Measurements from ENCODE around the gene NFIC.

NFIC gene

GRCh38 chr19:3359015-3359918 is 7.1 kb upstream of the NFIC start:
- Histone ChIP-seq H3K36me3 (ENCODE audit: low read depth) (no peaks in the 10 kb centered on the region), H3K27ac (ENCODE audit: poor library complexity, severe bottlenecking) (peak overlapping the region; percentile 71), H3K27me3 (ENCODE audit: insufficient read depth, poor library complexity, severe bottlenecking) (no peaks in the 10 kb centered on the region), H3K4me3 (ENCODE audit: severe bottlenecking) (peak overlapping the region; percentile 72), H3K4me1 (ENCODE audit: insufficient read depth, poor library complexity, severe bottlenecking) (no peaks in the 10 kb centered on the region), H3K9me3 (ENCODE audit: severe bottlenecking) (no peaks in the 10 kb centered on the region)
- DNase-seq (ENCODE audit: low spot score) (no peak), ATAC-seq (ENCODE audit: low read depth) (peak; percentile 24; the same call in 1 of the 3 replicates)
- TF ChIP-seq CTCF (IDR thresholded peaks at IDR 0.05; ENCODE audit: poor library complexity, severe bottlenecking): no peak

- peak overlapping the region; percentile 72 for H3K4me3 ChIP-seq (ENCODE audit: severe bottlenecking)
- DNase-seq (ENCODE audit: low spot score) (no peak), ATAC-seq (ENCODE audit: low read depth) (0 out of 3 replicates have a peak, but pooled peaks have one; percentile 16)
- H3K27me3 ChIP-seq (ENCODE audit: insufficient read depth, poor library complexity, severe bottlenecking): no peaks in the 10 kb centered on the region
- peak overlapping the region; percentile 71 for H3K27ac ChIP-seq (ENCODE audit: poor library complexity, severe bottlenecking)
- no peaks in the 10 kb centered on the region for H3K4me1 ChIP-seq (ENCODE audit: insufficient read depth, poor library complexity, severe bottlenecking)
- H3K9me3 ChIP-seq (ENCODE audit: severe bottlenecking): no peaks in the 10 kb centered on the region
- no peak for TF ChIP-seq CTCF (IDR thresholded peaks at IDR 0.05; ENCODE audit: poor library complexity, severe bottlenecking)
- no peaks in the 10 kb centered on the region for H3K36me3 ChIP-seq (ENCODE audit: low read depth)
Measured at GRCh38 chr19:3359919-3360420, 6.4 kb upstream of the NFIC start.

- H3K27me3 ChIP-seq (ENCODE audit: insufficient read depth, poor library complexity, severe bottlenecking): no peaks in the 10 kb centered on the region
Measured at GRCh38 chr19:3360421-3361383, 5.7 kb upstream of the NFIC start.

More at GRCh38 chr19:3360421-3361383, 5.7 kb upstream of the NFIC start:
- DNase-seq (ENCODE audit: low spot score) (no peak), ATAC-seq (ENCODE audit: low read depth) (peak; percentile 22; the same call in 2 of the 3 replicates)
- Histone ChIP-seq H3K27ac (ENCODE audit: poor library complexity, severe bottlenecking) (peak overlapping the region; percentile 71), H3K9me3 (ENCODE audit: severe bottlenecking) (no peaks in the 10 kb centered on the region), H3K36me3 (ENCODE audit: low read depth) (no peaks in the 10 kb centered on the region), H3K4me1 (ENCODE audit: insufficient read depth, poor library complexity, severe bottlenecking) (no peaks in the 10 kb centered on the region), H3K4me3 (ENCODE audit: severe bottlenecking) (peak overlapping the region; percentile 72)
- peak; percentile 13 for TF ChIP-seq CTCF (IDR thresholded peaks at IDR 0.05; ENCODE audit: poor library complexity, severe bottlenecking)
